HFF-Myc (cell line): ENCODE data around the gene DLD.

Experiments used
- DNase-seq: peaks from one replicate; pipeline ENCODE4 v3.0.0-alpha.2; 2011; ENCODE audit warnings: low read depth; ENCODE audit errors: extremely low read depth
- H3K4me3 ChIP-seq: replicated peaks from 2 replicates; pipeline ENCODE4 v1.5.1; 2011; ENCODE audit warnings: low read depth, mild to moderate bottlenecking, control low read depth, low read length
- CTCF ChIP-seq: IDR thresholded peaks from 2 replicates; pipeline ENCODE4 v1.5.1; 2012; ENCODE audit warnings: mild to moderate bottlenecking, low read depth, low read length, control low read depth; ENCODE audit errors: missing control alignments

The DLD gene

GRCh38 chr7:107968449-107968848 is 77.5 kb downstream of the DLD start:
- no peak for TF ChIP-seq CTCF
- DNase-seq, result no peak
- no peak overlapping the region for H3K4me3 ChIP-seq

GRCh38 chr7:107969856-107970255 is 78.9 kb downstream of the DLD start:
- TF ChIP-seq CTCF, result no peak
- no peak overlapping the region for H3K4me3 ChIP-seq
- DNase-seq, result no peak
